Fibroblast of lung (primary cell): ENCODE measurements around the gene PI4KB. TPM values are rescaled to one million over a fixed set of nuclear protein-coding genes. Genes with fewer than 3 reads are reported as not detected.

ENCODE experiments used
- DNase-seq, 2 donors: peaks; one replicate each; pipeline versions ENCODE4 v3.0.0 to v3.0.0-alpha.2; 2010; ENCODE audit warnings: low read depth in 2 of 2
- H2AFZ ChIP-seq: 2 replicates; pipeline ENCODE4 v1.5.1; 2012; ENCODE audit warnings: low read length, control low read depth, inconsistent platforms
- H3K27ac ChIP-seq: 2 replicates; pipeline ENCODE4 v1.5.1; 2011; ENCODE audit warnings: low read length, control low read depth; ENCODE audit not compliant: insufficient read depth
- H3K27me3 ChIP-seq: 2 replicates; pipeline ENCODE4 v1.5.1; 2011; ENCODE audit warnings: mild to moderate bottlenecking, low read length; ENCODE audit not compliant: control insufficient read depth, insufficient read depth
- H3K36me3 ChIP-seq: 2 replicates; pipeline ENCODE4 v1.5.1; 2011; ENCODE audit warnings: low read length; ENCODE audit not compliant: control insufficient read depth, insufficient read depth
- H3K4me1 ChIP-seq: 2 replicates; pipeline ENCODE4 v1.5.1; 2011; ENCODE audit warnings: low read length; ENCODE audit not compliant: control insufficient read depth, insufficient read depth; ENCODE audit errors: extremely low read depth
- H3K4me2 ChIP-seq: 2 replicates; pipeline ENCODE4 v1.5.1; 2011; ENCODE audit warnings: low read length, control low read depth; ENCODE audit not compliant: insufficient read depth; ENCODE audit errors: extremely low read depth
- H3K4me3 ChIP-seq, 4 experiments: fragments of 200-600 bp in 1 of 4; sonication (generic) in 1 of 4; replicated peaks in 1 of 4; 2 replicates each; pipeline ENCODE4 v1.5.1; 2011 to 2016; ENCODE audit warnings: low read length in 4 of 4, low read depth in 3 of 4, mild to moderate bottlenecking in 3 of 4, control low read depth in 2 of 4, inconsistent platforms in 1 of 4, mixed read lengths in 1 of 4; ENCODE audit not compliant: insufficient read depth in 1 of 4; ENCODE audit errors: control extremely low read depth in 1 of 4
- H3K79me2 ChIP-seq: 2 replicates; pipeline ENCODE4 v1.5.1; 2012; ENCODE audit warnings: mild to moderate bottlenecking, low read length, inconsistent platforms; ENCODE audit not compliant: control insufficient read depth, insufficient read depth
- H3K9ac ChIP-seq: 2 replicates; pipeline ENCODE4 v1.5.1; 2011; ENCODE audit warnings: mild to moderate bottlenecking, low read length, control low read depth; ENCODE audit not compliant: insufficient read depth
- H3K9me3 ChIP-seq: 2 replicates; pipeline ENCODE4 v1.5.1; 2012; ENCODE audit warnings: low read depth, low read length; ENCODE audit not compliant: control insufficient read depth, insufficient read depth
- H4K20me1 ChIP-seq: 2 replicates; pipeline ENCODE4 v1.5.1; 2011; ENCODE audit warnings: low read length; ENCODE audit not compliant: control insufficient read depth, insufficient read depth; ENCODE audit errors: extremely low read depth
- EZH2 ChIP-seq: IDR thresholded peaks from 2 replicates; pipeline ENCODE4 v1.5.1; 2012; ENCODE audit warnings: low read length, control low read depth, mild to moderate bottlenecking; ENCODE audit errors: missing control alignments
- polyA plus RNA-seq, 2 donors: library from polyadenylated mRNA; depleted of rRNA in 1 of 2; stranded (reverse) in 1 of 2; unstranded in 1 of 2; fragments of >200 nt; gene quantifications; 2 replicates each; pipeline ENCODE4 v1.2.1, GENCODE V29; 2011 to 2012; ENCODE audit warnings: missing spikeins in 1 of 2
- total RNA-seq: library from RNA; depleted of rRNA; stranded (reverse); fragments of >200 nt; gene quantifications from 2 replicates; pipeline ENCODE4 v1.2.1, GENCODE V29; 2014
- TF ChIP-seq, protein P1 (sequence below), 2 donors: IDR thresholded peaks in 1 of 2; conservative IDR thresholded peaks in 1 of 2; 1 replicate in 1 of 2; 2 replicates in 1 of 2; pipeline ENCODE4 v1.5.1; 2011 to 2012; ENCODE audit warnings: low read length in 2 of 2, control low read depth in 1 of 2, inconsistent platforms in 1 of 2, low read depth in 1 of 2, mild to moderate bottlenecking in 1 of 2

Gene PI4KB
- total and polyA plus RNA-seq, 2 donors (not counting 1 experiment from before 2014, with no cell fraction given), result 65.7 to 75.4 TPM

GRCh38 chr1:151344291-151344690, 17.1 kb upstream of the PI4KB start:
- Histone ChIP-seq H3K4me1 (peaks cover 8% of the 10 kb centered on the region), H3K36me3 (peaks cover 12% of the 10 kb centered on the region), H3K4me3 (no peak overlapping the region), H3K27ac (no peak overlapping the region), H3K79me2 (no peaks in the 10 kb centered on the region), H3K9me3 (no peaks in the 10 kb centered on the region), H2AFZ (no peak overlapping the region), H4K20me1 (no peaks in the 10 kb centered on the region), H3K4me2 (no peak overlapping the region), H3K9ac (no peak overlapping the region), H3K27me3 (no peaks in the 10 kb centered on the region)
- DNase-seq, result no peak
- TF ChIP-seq, protein P1, sequence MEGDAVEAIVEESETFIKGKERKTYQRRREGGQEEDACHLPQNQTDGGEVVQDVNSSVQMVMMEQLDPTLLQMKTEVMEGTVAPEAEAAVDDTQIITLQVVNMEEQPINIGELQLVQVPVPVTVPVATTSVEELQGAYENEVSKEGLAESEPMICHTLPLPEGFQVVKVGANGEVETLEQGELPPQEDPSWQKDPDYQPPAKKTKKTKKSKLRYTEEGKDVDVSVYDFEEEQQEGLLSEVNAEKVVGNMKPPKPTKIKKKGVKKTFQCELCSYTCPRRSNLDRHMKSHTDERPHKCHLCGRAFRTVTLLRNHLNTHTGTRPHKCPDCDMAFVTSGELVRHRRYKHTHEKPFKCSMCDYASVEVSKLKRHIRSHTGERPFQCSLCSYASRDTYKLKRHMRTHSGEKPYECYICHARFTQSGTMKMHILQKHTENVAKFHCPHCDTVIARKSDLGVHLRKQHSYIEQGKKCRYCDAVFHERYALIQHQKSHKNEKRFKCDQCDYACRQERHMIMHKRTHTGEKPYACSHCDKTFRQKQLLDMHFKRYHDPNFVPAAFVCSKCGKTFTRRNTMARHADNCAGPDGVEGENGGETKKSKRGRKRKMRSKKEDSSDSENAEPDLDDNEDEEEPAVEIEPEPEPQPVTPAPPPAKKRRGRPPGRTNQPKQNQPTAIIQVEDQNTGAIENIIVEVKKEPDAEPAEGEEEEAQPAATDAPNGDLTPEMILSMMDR (conservative IDR thresholded peaks at IDR 0.05 in 1 of 2, IDR thresholded peaks at IDR 0.05 in 1 of 2; ENCODE audit: low read depth in 1 of 2, low read length in 2 of 2), result no peak
- no peak for TF ChIP-seq EZH2

DNA sequence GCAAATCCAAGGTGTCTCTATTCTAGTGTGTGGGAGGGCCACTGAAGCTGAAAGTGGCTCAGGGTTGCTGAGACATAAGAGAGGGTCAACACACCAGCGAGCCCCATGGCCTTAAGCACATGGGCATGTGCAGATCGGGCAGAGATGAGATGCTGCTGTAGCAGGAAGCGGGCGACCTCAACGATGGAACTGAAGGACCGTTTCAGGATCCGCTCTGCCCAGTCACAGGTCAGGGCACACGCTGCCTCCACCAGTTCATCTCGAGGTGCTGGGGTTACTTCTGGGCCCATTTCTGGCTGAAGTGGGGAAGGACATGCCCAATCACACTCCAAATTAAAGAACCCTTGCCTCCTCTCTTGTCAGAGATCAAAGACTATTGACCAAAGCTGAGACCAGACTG, 16.4 kb upstream of the PI4KB start:
- H3K4me1 ChIP-seq, result peaks cover 8% of the 10 kb centered on the region
- H3K9me3 ChIP-seq, result no peaks in the 10 kb centered on the region
- no peak overlapping the region for H3K9ac ChIP-seq
- H4K20me1 ChIP-seq, result no peaks in the 10 kb centered on the region
- no peak overlapping the region for H3K27ac ChIP-seq
- no peak for DNase-seq
- no peak overlapping the region for H2AFZ ChIP-seq
- peaks cover 12% of the 10 kb centered on the region for H3K36me3 ChIP-seq
- no peaks in the 10 kb centered on the region for H3K79me2 ChIP-seq
- no peak overlapping the region for H3K4me3 ChIP-seq
- H3K27me3 ChIP-seq, result no peaks in the 10 kb centered on the region
- H3K4me2 ChIP-seq, result no peak overlapping the region
- TF ChIP-seq, protein P1 (conservative IDR thresholded peaks at IDR 0.05 in 1 of 2, IDR thresholded peaks at IDR 0.05 in 1 of 2; ENCODE audit: low read depth in 1 of 2, low read length in 2 of 2), result no peak
- no peak for TF ChIP-seq EZH2

GRCh38 chr1:151342569-151342968, 15.4 kb upstream of the PI4KB start:
- TF ChIP-seq, protein P1 (conservative IDR thresholded peaks at IDR 0.05 in 1 of 2, IDR thresholded peaks at IDR 0.05 in 1 of 2; ENCODE audit: low read depth in 1 of 2, low read length in 2 of 2), result no peak
- TF ChIP-seq EZH2, result no peak
- DNase-seq, result no peak
- Histone ChIP-seq H4K20me1 (no peaks in the 10 kb centered on the region), H3K4me2 (no peak overlapping the region), H3K4me1 (peaks cover 5% of the 10 kb centered on the region), H3K9me3 (no peaks in the 10 kb centered on the region), H3K79me2 (no peaks in the 10 kb centered on the region), H3K36me3 (peaks cover 12% of the 10 kb centered on the region), H3K9ac (no peak overlapping the region), H2AFZ (no peak overlapping the region), H3K4me3 (no peak overlapping the region), H3K27ac (no peak overlapping the region), H3K27me3 (no peaks in the 10 kb centered on the region)
